ENCODE measurements around the gene GPD1L.
"Not testable (repeated sequence)": the region's sequence is repeated elsewhere in the genome, so short reads cannot be mapped to it uniquely, and the experiment has no call there.

Gene GPD1L

GRCh38 chr3:32106132-32106928 lies at the start of gene GPD1L:
Gene GPD1L, plus strand, starts transcription at chr3:32106620. Its CDS starts 92 bp downstream, at chr3:32106712.
- peak; percentile 79 for DNase-seq

GRCh38 chr3:32058465-32058864 lies 48.0 kb upstream of the GPD1L start:
- DNase-seq, result not testable (repeated sequence)

GRCh38 chr3:32062950-32063582 lies 43.4 kb upstream of the GPD1L start:
- no peak for DNase-seq

GRCh38 chr3:32066686-32067085 lies 39.7 kb upstream of the GPD1L start:
- no peak for DNase-seq

- DNase-seq, result not testable (repeated sequence)
Measured at GRCh38 chr3:32074194-32074593, 32.2 kb upstream of the GPD1L start.

GRCh38 chr3:32076566-32076965 lies 29.9 kb upstream of the GPD1L start:
- DNase-seq, result no peak

GRCh38 chr3:32077260-32078084 lies 28.9 kb upstream of the GPD1L start:
- DNase-seq, result no peak

GRCh38 chr3:32078085-32078634 lies 28.3 kb upstream of the GPD1L start:
- no peak for DNase-seq

GRCh38 chr3:32078864-32079263 lies 27.6 kb upstream of the GPD1L start:
- no peak for DNase-seq

- no peak for DNase-seq
Measured at GRCh38 chr3:32082721-32083120, 23.7 kb upstream of the GPD1L start.

- DNase-seq, result no peak
Measured at GRCh38 chr3:32083702-32084270, 22.6 kb upstream of the GPD1L start.

GRCh38 chr3:32084870-32085269 lies 21.6 kb upstream of the GPD1L start:
- DNase-seq, result no peak

GRCh38 chr3:32086464-32086863 lies 20.0 kb upstream of the GPD1L start:
- DNase-seq, result no peak

GRCh38 chr3:32089476-32089875 lies 16.9 kb upstream of the GPD1L start:
- DNase-seq, result no peak

GRCh38 chr3:32093204-32093603 lies 13.2 kb upstream of the GPD1L start:
- no peak for DNase-seq

GRCh38 chr3:32095431-32095830 lies 11.0 kb upstream of the GPD1L start:
- DNase-seq, result no peak

GRCh38 chr3:32097768-32098167 lies 8.7 kb upstream of the GPD1L start:
- DNase-seq, result no peak

- no peak for DNase-seq
Measured at GRCh38 chr3:32098528-32098927, 7.9 kb upstream of the GPD1L start.

GRCh38 chr3:32100465-32100864 lies 6.0 kb upstream of the GPD1L start:
- DNase-seq, result no peak

GRCh38 chr3:32102289-32102688 lies 4.1 kb upstream of the GPD1L start:
- DNase-seq, result no peak

- DNase-seq, result no peak
Measured at GRCh38 chr3:32104492-32104891, 1.9 kb upstream of the GPD1L start.

- DNase-seq, result no peak
Measured at GRCh38 chr3:32105291-32106131, 909 bp upstream of the GPD1L start.
